NCI-H2107 (cell line): Measurements from ENCODE around the gene IL15RA.
"Not testable (repeated sequence)": the region's sequence is repeated elsewhere in the genome, so short reads cannot be mapped to it uniquely, and the experiment has no call there.

Experiments used
- DNase-seq: peaks from one replicate; lab custom pipeline; 2025; lab: John Stamatoyannopoulos, UW

Gene IL15RA

DNA sequence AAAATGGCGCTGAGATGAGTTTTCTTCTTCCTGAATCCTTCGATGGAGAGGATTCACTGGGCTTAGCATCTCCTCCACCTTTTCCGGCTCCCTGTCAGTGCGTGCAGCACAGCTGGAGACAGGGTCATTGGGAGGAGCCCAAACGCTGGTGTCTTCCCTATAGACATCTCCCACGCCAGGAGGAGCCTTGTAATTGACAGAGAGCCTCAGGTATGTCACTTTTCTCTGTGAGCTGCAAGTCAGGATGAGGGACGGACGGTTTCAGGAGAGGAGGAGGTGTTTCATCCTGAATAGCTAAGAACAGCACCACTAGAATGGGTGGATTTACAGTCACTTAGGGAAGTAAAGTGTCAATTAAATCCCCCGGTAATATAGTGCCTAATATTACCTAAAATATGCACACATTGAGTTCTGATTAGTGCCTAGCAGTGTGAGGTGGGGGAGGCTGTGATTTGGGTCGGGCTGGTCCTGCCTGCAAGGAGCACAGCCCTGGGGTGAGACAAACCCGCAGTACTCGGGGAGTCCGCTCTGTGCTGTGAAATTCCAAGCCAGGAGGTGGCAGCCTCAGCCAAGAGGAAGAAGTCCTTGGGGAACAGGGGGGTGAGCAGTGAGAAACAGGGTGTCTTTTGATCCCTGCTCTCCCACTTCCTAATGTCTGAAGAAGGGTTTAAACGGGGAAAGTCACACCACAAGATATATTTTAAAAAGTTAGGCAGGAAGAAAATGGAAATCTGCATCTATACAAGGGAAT lies 28.2 kb downstream of the IL15RA start:
- DNase-seq = peak; percentile 4

DNA sequence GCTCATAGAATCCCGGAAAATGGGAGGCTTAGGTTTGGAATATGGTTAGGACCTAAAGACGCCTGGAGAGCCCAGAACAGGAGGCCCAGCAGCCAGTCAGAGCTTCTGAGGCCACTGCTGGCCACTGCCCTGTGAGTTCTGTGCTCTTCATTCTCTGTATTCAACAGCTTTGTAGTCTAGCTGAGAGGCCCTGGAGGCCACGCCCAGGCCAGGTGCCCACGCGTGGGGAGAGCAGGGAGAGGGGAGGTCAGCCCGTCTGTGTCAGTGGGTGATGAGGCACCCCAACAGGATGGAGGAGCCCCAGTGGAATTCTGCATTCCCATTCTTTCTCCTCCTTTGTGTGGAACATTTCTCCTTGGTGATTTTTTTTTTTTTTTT lies 29.1 kb downstream of the IL15RA start:
- DNase-seq = no peak

DNA sequence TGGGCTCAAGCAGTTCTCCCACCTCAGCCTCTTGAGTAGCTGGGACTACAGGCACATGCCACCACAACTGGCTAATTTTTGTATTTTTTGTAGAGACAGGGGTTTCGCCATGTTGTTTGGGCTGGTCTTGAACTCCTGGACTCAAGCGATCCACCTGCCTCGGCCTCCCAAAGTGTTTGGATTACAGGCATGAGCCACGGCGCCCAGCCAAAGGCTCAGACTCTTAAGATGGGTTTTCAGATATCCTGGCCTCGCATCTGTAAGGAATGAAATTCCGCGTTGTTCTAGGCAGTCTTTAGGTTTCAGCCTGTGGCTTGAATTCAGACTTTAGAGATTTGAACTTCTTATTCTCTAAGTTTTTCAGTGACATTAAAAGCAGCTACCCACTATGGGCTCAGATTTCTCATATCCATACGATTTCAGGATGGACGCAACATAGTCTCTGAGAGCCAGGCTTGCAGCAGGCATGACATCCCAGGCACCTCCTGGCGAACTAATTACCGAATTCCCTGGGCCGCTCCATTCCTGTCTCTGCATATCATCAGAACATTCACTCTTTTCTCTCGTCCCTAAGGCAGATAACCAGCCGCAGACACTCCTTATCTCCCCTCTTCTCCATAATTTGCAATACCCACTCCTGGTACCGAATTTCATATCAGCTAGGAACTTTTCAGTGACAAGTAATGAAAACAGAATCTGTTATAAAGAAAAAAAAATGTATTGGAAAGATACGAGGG lies 29.7 kb downstream of the IL15RA start:
- no peak for DNase-seq

DNA sequence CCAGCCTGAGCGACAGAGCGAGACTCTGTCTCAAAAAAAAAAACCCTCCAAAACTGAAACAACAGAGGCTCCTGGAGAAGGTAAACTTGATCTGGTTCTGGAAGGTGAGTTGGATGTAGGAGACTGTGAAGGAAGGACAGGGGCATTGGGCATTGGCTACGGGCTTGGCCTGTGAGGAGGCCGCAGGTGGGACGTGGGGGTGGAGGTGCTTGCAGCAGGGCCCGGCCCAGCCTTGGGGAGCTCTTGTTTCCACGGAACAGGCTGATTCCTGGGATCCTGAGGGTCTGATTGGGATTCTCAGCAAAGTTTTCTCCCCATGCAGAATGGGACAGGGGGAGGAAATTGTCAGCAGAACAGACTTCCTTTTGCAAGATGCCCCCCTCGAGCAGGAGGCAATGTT lies 30.6 kb downstream of the IL15RA start:
- no peak for DNase-seq

DNA sequence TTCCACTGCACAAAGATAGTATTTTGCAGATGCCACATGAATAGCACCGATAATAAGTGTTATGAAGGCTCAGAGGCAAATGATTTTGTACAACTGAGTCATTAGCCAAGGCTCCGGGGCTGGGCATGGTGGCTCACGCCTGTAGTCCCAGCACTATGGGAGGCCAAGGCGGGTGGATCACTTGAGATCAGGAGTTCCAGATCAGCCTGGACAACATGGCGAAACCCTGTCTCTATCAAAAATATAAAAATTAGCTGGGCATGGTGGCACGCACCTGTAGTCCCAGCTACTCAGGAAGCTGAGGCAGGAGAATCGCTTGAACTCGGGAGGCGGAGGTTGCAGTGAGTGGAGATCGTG lies 30.9 kb downstream of the IL15RA start:
- DNase-seq = not testable (repeated sequence)

DNA sequence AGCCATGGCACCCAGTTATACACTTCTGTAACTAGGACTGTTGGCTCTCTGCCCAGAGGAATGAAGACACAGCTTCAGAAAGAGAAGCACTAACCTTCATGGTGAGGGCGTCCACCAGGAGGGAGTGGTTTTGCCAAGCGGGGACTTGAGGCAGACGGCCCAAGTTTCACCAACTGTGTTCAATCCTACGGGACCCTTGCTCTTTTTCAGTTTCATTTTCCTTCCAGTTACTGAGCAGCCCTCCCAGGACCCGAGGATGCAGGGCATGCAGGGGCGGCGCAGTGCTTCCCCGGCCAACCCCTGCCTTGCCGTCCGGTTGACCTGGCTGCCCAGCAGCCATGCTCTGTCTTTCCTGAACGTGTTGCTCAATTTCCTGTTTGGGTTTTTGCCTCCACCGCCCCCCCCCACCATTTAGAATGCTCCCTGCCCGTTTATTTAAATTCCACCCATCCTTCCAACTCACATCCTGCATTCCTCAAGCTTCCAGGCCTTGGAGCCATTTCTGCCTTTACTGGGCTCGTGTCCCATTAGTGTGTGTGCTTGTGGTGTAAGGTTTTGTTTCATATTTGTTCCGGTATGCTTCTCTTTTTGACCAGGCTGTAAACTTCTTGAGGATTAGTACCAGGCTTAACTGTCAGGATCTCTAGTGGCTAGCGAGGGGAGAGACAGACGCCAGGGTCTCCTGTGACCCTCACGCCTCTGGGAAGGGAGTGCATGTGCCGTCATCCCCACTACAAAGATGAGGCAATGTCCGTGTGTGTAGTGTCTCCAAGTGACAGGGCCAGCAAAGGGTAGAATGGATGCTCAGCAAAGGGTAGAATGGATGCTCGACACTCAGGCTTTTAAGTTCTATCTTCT lies 31.6 kb downstream of the IL15RA start:
- DNase-seq = no peak

DNA sequence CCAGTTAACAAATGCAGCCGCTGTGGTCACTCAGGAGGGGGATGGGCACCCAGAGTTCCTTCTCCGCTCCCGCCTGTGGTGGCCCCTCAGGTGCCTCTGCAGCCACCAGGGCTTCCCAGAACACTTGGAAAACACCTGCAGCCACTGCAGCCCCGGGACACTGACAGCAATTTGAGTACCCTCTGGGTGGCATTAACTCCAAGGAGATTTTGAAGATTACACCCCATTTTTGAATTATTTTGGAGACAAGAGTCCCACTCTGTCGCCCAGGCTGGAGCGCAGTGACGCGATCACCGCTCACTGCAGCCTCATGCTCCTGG lies 32.2 kb downstream of the IL15RA start:
- DNase-seq = no peak

DNA sequence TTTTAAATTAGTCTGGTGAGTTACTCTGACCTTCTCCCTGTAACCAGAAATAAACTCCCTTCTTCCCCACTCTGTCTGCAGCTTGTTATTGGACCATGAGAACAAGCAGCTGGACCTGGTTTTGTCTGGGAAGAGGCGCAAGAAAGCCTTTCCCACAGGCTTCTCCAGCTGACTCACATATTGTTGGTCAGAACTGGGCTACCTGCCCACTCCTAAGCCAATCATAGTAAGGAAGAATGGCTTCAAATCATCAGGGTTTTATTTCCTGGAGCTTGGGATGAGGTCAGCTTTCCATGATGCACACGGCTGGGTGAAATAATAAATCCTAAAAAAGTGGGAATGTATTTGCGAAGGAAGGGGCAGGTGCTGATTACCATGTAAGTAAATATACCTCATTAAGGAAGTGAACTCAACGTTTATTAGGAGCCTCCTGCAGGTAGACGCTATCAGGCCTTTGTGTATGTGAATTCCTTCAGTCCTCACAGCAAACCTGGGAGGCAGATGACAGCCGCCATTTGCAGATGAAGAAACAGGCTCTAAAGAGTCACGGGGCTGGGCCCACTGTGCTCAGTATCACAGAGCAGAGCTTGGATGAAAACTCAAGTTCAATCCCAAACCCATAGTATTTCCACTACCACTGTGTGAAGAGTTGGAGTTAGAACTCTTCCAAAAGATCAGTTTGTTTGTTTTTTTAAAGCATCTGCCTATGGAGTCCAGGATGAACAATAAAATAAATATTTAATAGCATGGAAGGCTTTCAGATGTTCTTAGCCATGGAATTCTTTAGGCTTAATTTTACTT lies 32.8 kb downstream of the IL15RA start:
- no peak for DNase-seq

DNA sequence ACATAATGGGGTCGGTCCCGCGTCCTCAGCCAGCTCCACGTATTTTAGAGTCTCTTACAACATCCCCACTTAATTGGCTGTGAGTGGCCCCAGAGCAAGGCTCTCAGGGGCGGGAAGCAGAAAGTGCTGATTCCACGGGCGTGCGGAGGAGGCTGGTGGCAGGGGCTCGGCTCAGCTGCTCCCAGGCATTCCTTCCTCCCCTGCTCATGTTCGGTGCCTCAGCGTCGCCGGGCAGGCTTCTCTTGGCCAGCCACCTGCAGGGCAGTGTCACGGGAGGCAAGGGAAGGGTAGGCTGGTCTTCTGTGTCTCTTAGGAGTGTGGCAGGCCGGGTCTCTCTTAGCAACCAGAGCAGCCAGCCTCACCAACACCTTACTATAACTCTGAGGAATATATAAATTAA lies 33.8 kb downstream of the IL15RA start:
- no peak for DNase-seq

DNA sequence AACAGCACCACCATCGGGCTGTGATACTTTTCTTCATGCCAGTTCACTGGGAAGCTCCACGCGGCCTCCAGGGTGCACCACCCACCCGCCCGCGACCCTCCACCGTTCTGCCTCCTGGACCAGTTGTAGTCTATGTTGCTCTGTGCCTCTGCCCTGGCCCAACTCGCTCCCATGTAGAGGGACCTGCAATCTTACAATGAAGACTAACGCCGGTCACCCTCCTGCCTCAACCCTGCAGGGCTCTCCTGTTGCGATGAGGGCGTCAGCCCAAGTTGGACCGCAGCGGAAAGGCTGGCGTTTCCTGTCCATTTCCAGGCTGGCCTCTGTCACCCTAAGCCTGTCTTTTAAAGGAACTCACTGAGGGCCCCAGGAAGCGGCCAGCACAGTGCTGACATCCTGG lies 34.9 kb downstream of the IL15RA start:
- no peak for DNase-seq

DNA sequence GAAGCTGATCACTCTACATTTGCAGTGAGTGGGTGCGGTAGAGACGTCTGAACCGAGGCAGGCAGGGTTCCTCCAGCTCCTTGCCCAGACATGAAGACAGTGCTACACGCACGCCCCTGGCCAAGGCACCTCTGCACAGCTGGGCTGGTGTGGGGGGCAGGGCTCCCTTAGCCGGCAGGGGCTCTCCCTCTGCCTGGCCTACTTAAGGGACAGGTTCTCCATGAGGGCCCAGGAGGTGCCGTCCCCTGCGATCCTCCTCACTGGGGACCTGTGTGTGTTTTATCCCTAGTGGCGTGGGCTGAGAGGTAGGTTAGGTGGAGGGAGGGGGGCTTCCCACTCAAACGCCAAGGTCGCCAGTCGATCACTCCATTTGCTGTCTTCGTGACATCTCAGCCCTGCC lies 35.3 kb downstream of the IL15RA start:
- DNase-seq = no peak

DNA sequence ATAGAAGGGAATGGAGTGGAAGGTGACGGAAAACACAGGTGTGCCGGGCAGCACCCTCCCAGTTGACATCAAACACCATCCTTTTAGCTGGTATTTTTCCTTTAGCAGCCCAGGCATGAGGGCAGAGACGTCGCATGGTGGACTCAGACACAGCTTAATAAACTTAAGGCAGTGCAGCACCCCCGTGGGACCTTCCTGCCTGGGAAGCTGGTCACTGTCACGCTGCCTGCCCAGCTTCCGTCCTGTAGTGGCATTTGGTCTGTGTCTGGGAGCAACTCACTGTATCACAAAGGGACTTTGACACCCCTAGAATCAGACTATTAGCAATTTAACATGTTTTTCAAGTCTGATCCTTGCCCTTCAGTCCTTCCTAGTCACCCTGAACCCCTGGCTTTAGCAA lies 35.8 kb downstream of the IL15RA start:
- DNase-seq = no peak

DNA sequence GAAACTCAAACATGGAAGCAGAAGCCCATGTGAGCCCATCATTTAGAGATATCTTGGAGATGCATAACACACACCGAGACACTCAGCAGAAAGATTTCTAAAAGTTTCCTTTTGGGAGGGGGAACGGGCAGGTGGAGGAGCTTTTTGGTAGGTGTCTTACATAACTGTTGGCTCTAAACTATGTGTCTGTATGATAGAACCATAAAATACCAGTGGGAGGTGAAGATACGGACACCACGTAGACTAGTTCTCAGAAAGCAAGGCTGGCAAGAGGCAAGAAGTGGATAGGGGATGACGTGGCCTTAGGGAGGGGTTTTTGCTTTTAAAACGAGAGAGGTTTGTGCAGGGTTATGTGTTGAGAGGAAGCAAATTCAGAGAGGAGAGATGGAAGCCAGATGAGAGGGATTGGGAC lies 36.5 kb downstream of the IL15RA start:
- no peak for DNase-seq

DNA sequence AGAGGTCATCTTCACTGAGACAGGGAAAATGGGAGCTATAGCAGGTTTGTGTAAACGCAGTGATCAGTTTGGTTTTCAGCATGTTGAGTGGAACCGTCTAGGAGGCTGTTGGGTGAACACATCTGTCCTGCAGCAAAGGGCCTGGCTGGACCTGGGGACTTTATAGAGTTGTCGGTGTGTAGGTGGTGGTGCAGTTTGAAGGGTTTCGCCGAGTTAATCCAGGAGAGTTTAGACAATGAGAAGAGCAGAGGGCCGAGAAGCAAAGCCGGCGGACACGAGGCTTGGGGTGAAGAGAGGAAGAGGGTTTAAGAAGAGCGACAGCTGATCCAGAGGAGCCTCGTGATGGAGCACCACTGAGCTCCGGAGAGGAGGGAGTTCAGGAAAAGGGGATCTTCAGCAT lies 39.1 kb downstream of the IL15RA start:
- DNase-seq = no peak

DNA sequence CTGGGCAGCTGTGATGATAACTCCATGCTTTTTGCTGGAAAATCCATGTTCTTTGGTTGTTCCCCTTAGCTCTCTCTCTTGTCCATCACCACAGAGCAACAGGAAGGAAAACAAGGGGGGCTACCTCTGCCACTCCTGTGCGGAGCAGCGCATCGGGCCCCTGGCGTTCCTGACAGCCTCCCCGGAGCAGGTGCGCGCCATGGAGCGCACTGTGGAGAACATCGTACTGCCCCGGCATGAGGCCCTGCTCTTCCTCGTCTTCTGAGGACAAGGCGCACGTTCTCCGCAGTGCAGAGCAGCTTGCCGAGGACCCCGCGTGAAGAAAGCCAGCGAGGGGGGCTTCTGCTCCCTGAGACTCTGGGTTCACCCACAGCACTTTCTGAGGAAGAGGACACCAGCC lies 40.3 kb downstream of the IL15RA start:
- no peak for DNase-seq

DNA sequence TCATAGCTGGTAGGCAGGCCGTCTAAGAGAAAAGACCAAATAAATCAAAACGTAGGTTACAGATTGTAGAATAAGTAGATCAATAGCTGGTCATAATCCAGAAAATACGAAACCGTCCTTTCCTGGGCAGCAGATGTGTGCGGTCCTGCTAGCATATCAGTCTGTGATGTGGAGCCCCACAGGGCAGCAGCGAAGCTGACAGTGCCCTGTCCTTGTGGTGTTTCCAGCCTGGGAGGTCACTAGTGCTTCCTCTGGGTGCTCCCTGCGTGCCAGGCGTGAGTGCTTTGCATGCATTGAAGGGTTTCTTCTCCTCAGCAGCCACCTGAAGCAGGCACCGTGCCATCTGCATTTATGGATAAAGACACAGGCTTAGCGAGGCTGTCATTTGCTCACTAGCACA lies 41.7 kb downstream of the IL15RA start:
- DNase-seq = no peak

DNA sequence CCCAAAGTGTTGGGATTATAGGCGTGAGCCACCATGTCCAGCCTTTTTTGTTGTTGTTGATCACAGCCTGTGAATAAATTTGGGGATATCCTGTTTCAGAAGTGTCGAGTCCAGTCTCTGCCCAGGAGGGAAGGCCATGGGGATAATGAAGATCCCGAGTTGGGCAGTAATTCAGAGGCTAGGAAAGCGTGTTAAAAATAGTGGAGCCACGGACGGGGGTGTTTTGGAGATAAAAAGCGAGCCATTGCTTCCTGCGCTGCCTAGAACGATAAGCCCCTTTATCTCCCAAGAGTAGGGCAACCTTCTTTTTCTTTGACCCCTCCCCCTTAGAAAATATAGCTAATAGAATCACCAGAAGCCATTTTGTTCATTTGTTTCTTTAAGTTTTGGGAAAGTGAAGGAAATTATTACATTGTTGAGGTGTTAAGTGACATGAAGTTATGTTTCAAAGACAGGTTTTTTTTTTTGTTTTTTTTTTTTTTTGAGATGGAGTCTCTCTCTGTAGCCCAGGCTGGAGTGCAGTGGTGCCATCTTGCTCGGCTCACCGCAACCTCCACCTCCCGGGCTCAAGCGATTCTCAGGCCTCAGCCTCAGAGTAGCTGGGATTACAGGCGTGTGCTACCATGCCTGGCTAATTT lies 43.3 kb downstream of the IL15RA start:
- no peak for DNase-seq

DNA sequence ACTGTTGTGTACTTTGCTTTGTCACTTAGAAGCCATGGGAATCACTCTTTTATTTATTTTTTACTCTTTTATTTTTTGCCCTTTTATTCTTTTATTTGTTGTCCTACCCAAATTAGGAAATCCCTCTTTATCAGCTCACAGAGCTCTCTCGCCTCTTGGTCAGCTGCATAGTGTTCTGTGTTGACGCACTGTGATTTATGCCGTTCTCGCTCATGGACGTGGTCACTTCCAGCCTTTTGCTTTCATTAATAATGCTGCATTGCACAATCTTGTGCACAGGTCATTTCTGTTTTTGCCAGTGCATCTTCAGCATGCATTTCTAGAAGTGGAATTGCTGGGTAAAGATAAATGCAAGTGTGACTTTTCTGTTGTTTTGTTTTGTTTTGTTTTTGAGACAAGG lies 45.0 kb downstream of the IL15RA start:
- no peak for DNase-seq

DNA sequence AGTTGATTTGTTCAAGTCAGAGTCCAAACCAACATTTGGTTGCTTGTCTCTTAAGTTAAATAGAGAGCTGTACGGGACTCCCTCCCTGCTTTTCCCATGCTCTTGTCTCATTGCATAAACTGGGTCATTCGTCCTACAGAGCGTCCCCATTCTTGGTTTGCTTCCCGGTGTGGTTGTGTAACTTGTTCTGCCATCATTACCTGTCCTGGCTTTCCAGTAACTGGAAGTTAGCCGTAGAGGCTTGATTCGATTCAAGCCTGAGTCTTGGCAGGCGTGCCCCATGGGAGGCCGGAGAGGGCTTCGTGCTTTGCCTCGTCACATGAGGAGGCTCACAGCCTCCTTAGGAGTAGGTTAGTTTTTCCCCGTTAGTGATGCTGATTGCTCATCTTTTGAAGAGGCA lies 47.1 kb downstream of the IL15RA start:
- no peak for DNase-seq

DNA sequence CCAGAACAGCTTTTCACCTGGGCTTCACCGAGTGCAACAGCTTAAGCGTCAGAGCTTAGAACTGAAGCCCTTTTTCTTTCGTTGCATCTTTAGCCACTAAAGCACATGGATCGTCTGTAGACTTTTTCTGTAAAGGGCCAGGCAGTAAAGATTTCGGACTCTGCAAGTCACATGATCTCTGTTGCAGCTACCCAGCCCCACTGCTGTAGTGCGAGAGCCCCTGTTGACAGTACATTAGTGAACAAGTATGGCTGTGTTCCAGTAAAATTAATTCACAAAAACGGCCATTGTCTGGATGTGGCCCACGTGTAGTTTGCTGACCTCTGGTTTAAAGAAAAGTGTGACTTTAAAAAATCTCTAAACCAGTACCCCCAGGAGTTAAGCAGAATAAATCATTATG lies 47.9 kb downstream of the IL15RA start:
- DNase-seq = no peak

DNA sequence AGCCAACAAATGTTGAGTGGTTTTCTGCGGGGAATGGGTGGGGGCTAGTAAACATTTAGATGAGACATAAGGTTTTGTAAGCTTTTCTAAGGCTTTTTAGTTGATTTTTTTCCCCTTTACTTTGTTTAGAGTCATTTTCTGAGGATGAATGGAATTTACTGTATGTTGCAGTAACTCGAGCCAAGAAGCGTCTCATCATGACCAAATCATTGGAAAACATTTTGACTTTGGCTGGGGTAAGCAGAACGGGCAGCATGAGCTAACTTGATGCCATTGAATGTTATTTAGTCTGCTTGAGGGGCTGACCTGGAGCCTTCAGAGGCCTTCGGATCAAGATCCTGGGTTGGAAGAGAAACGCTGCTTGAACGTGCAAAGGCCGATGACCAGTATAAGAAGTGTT lies 50.0 kb downstream of the IL15RA start:
- DNase-seq = no peak

DNA sequence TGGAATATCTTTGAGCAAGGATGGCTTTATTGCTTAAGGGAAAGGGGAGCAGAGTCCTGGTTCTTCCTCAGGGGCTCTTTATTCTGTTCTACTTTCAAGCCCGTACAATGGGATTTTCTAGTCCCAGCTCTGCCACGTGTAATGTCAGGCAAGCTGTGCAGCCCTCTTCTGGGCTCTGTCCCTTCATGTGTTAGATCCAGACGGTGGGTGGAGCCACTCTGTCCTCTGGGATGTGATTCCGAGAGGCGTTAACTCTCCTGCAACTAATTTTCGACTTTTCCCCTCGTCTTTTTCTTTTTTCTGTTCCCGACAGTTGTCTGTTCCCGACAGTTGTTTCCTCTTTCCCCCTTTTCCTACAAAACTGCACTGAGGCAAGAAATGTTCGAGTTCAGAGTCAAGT lies 52.5 kb downstream of the IL15RA start:
- DNase-seq = no peak
